Hematopoietic multipotent progenitor cell (in vitro differentiated cells): ENCODE measurements around the gene TMEM19. TPM values are rescaled to one million over a fixed set of nuclear protein-coding genes. Genes with fewer than 3 reads are reported as not detected.
"Not testable (repeated sequence)": the region's sequence is repeated elsewhere in the genome, so short reads cannot be mapped to it uniquely, and the experiment has no call there.

Experiments
- DNase-seq, 3 donors: peaks; one replicate each; pipeline ENCODE4 v3.0.0-alpha.2; 2011 to 2015; ENCODE audit warnings: low read depth in 2 of 3, low spot score in 2 of 3
- total RNA-seq: library from RNA; depleted of rRNA; stranded (reverse); fragments of >200 nt; gene quantifications from one replicate; pipeline ENCODE4 v1.2.3, GENCODE V29; 2012

The TMEM19 gene
- total RNA-seq, 1 donor: 26.1 TPM

DNA sequence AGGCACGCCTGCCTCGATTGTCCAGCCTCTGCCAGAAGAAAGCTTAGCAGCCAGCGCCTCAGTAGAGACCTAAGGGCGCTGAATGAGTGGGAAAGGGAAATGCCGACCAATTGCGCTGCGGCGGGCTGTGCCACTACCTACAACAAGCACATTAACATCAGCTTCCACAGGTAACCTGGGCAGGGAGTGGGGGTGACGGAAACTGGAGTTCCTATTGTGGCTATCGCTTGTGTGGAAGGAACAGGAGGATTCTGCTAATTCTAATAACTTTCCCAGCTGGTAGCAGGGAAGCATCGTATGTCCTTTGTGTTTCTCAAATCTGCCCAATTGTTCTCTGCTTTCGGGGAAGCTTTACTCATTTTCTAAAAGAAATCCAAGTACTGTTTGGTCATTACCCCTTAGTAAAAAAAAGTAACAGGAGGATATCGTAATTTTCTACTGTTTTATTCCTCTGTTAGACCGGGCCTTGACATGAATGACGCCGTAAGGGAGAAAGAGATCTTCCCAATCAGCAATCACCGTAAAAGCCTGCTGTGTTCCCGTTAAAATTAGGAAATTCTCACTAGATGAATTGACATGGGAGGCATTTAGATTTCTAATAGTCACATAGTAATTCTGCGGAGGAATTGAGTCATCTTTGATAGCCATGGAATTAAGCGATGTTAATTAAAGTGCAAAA, 21.3 kb upstream of the TMEM19 start:
- no peak for DNase-seq

- no peak for DNase-seq
These were observed 20.8 kb upstream of the TMEM19 start for GRCh38 chr12:71665090-71665463.

DNA sequence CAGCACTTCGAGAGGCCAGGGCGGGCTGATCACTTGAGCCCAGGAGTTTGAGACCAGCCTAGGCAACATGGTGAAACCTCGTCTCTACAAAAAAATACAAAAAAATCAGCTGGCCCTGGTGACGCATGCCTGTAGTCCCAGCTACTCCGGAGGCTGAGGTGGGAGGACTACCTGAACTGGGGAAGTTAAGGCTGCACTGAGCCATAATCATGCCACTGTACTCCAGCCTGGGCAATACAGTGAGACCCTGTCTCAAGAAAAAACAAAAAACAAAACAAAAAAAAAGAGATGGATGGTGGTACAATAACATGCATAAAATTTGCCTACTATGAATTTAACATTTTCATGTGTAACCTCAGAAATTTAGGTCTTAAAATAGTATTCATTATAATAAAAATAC, 19.6 kb upstream of the TMEM19 start:
- DNase-seq: no peak

DNA sequence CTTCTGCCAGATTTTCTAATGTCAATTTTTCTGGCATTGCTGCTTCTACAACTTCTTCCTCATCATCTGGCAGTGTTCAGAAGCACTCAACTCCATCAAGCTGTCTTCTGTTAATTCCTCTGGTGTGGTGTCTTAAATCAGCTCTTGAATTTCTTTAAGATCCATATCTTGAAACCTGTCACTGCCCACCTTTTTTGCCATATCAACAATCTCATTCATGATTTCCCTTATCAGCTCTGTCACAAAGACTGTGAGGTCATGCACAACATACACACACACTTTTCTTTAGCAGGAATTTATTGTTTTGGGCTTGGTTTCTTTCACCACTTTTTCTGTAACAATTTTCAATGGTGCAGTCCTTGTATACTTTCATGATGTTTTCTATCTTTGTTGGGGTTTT, 14.6 kb upstream of the TMEM19 start:
- DNase-seq: no peak

GRCh38 chr12:71671816-71672215, 14.1 kb upstream of the TMEM19 start:
- DNase-seq: no peak

- DNase-seq: peak in 1 of 3 donors; percentile 25
These were observed 3.4 kb upstream of the TMEM19 start for GRCh38 chr12:71682466-71682865.

- no peak for DNase-seq
These were observed 2.2 kb upstream of the TMEM19 start for GRCh38 chr12:71683633-71684032.

GRCh38 chr12:71684081-71684480, 1.8 kb upstream of the TMEM19 start:
- DNase-seq: peak in 2 of 3 donors; percentile 45 to 62

DNA sequence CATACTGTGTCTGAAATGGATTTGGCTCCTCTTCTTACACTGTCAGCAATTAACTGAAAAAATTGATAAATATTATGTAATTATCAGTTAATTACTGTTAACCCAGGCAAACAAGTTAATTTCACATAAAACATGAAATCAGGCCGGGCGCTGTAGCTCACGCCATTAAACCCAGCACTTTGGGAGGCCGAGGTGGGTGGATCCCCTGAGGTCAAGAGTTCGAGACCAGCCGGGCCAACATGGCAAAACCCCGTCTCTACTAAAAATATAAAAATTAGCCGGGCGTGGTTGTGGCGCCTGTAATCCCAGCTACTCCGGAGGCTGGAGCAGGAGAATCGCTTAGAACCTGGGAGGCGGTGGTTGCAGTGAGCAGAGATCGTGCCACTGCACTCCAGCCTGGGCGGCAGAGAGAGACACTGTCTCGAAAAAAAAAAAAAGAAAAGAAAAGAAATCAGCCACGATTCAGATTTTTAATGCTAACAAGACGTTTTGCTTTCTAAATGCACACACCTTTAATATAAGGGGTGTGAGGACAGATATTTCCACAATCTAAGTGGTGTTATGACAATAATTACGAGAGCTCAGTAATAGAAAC, 473 bp upstream of the TMEM19 start:
- DNase-seq: no peak

DNA sequence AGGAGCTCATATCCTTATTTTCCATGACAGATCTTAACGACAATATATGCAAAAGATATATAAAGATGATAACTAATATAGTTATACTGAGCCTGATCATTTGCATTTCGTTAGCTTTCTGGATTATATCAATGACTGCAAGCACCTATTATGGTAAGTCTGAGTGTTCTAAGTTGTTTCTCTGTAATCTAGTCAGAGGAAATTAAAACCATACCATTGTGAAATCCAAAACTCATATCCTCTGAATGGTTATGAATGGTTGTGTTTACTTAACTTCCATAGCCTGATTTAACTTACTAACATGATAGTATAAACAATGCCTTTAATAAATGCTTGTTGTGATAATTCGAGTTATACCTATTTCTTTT, 760 bp downstream of the TMEM19 start:
- no peak for DNase-seq

DNA sequence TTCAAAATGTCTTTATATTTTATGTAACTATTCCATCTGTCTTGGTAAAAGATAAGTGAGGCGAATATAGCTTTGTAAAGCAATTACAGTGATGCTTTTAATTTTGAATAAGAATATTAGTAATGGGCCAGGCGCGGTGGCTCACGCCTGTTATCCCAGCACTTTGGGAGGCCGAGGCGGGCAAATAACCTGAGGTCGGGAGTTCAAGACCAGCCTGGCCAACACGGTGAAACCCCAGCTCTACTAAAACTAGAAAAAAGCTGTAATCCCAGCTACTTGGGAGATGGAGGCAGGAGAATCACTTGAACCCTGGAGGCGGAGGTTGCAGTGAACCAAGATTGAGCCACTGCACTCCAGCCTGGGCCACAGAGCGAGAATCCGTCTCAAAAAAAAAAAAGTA, 1.3 kb downstream of the TMEM19 start:
- DNase-seq: not testable (repeated sequence)

GRCh38 chr12:71688961-71689570, 3.2 kb downstream of the TMEM19 start:
- no peak for DNase-seq

DNA sequence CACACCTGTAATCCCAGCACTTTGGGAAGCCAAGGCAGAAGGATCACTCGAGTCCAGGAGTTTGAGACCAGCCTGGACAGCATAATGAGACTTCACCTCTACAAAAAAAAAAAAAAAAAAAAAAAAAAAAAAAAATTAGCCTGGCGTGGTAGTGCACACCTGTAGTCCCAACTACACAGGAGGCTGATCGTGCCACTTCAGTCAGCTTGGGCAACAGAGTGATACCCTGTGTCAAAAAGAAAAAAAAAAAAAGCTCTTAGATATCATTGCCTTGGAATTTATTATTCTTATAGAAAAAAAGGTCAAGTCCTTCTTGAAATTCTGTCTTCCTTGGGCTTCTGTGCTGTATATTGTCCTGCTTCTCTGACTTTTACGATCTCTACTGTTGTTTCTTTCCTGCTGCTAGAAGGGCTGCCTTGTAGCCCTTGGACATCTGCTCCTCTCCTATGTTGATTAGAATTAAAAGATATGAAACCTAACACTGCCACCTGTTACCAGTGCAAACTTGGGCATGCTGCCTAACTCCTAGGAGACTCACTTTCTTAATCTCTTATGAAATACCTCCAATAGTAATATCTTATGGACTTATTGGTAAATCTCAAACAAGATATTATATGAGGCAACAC, 5.7 kb downstream of the TMEM19 start:
- no peak for DNase-seq

DNA sequence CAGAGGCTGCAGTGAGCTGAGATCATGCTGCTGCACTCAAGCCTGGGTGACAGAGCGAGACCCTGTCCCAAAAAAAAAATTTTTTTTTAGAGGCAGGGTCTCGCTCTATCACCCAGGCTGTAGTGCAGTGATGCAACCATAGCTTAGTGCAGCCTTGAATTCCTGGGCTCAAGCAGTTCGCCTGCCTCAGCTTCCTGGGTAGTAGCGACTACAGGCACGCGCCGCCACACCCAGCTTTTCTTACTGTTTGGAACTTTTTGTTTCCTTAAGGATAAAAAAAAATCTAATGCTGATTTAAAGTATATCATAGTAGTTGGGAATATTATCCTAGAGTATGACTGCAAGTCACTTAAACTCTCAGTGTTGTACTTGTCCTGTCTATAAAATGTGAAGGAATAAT, 7.2 kb downstream of the TMEM19 start:
- no peak for DNase-seq

GRCh38 chr12:71693651-71694050, 7.8 kb downstream of the TMEM19 start:
- not testable (repeated sequence) for DNase-seq

DNA sequence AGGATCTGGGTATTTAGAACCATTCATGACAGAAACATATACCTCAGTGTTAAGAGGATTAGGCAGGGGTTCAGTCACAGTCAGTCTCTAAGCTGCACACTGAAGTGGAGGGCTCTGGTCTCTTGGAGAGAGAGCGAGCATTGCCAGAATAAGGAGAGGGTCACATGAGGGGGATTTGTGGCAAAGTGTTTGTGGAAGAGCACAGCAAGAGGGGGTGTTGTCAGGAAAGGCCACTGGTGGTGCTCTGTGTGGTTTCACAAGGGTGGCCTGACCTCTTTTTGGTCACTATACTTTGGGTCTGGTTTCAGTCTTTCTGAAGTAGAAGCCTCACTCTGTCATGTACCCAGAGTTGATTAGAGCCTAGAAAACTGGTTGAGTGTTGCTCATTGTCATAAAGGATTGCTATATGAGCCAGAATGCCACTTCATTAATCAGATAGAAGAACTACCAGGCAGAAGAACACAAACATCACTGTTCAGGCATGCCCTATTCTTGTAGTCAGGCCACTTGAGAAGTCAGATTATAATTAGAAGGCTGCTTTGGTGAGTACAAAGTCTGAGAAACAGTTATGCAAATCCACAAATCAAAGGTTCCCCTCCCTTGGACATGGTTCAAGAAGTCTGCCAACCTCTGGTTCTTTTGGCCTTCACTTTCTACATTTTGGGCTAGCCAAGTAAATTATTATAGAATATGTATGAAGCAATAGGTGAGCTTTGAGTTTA, 8.4 kb downstream of the TMEM19 start:
- no peak for DNase-seq

DNA sequence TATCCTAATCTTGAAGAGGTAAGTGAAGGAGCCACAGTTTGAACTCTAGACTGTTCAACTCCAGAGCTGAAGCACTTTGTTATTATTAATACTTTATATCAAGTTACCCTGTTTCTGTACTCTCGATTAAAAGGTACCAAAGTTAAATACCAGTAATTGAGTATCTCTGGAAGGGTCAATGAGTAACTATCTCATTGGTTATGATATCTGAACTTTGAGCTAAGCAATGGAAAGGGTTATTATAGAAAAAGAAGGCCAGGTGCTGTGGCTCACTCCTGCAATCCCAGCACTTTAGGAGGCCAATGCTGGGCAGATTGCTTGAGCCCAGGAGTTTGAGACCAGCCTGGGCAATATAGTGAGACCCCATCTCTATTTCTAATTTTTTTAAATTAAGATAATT, 9.9 kb downstream of the TMEM19 start:
- no peak for DNase-seq

DNA sequence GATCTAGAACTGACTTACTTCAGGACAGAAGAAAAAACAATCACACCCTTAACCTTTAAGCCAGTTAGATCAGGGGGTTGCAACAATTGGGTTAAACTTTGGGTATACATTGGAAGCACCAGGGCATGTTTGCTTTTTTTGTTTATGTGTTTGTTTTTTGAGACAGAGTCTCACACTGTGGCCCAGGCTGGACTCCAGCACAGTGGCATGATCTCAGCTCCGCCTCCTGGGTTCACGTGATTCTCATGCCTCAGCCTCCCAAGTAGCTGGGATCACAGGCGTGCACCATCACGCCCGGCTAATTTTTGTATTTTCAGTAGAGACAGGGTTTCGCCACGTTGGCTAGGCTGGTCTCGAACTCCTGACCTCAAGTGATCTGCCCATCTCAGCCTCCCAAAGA, 16.3 kb downstream of the TMEM19 start:
- DNase-seq: not testable (repeated sequence)

GRCh38 chr12:71702590-71702989, 16.7 kb downstream of the TMEM19 start:
- DNase-seq: no peak

DNA sequence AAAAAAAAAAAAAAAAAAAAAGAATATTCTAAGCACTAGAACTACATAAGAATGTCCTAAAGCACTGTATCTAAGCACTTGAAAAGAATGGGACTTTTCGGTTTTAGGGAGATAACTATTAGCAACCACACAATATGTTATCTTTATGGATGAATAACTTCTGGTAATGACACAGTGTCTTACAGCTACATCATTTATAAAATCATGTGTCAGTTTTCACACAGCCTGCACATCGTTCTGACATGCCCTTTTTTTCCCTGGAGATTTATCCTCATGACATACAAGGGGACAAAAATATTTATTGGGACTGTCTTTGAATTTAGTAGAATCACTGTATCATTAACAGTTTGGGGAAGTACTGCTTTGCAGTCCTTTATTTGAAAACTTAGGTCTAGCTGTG, 17.3 kb downstream of the TMEM19 start:
- DNase-seq: no peak

- no peak for DNase-seq
These were observed 19.0 kb downstream of the TMEM19 start for GRCh38 chr12:71704920-71705319.
